SKM-1 (cell line): ENCODE data around the gene PAQR5.
A peak's percentile ranks its signal among the peaks of the same experiment; 100 is the strongest.
"Not testable (repeated sequence)": the region's sequence is repeated elsewhere in the genome, so short reads cannot be mapped to it uniquely, and the experiment has no call there.

ENCODE experiments used
- DNase-seq: peaks from one replicate; lab custom pipeline; 2025; ENCODE audit not compliant: unreplicated experiment; lab: John Stamatoyannopoulos, UW

Gene PAQR5

GRCh38 chr15:69415381-69415780 lies 116.7 kb downstream of the PAQR5 start:
- no peak for DNase-seq

GRCh38 chr15:69417581-69417980 lies 118.9 kb downstream of the PAQR5 start:
- DNase-seq = no peak

- no peak for DNase-seq
Measured at GRCh38 chr15:69421498-69421897, 122.8 kb downstream of the PAQR5 start.

DNA sequence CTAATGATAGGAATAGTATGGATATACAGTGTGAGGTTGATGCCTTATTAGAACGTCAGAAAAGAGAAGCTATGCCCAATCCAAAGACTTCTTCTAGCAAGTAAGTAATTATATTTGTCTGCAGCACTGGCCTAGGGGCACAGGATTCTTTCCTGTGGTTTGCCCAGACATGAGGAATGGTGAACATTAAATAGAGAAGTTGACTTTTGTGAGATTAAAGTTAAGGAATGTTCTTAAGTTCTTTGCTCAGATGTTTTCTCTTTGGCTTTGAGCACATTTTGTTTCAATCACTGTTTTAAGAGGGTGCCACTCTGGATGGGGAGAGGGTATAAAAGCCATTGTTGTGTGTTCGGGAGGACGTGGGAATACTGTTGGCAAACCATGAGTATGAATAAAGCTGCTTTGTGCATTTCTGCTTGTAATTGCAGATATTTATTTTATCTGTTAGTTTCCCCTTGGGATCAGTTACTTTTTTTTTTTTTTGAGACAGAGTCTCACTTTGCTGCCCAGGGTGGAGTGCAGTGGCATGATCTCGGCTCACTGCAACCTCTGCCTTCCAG lies 123.7 kb downstream of the PAQR5 start:
- no peak for DNase-seq

DNA sequence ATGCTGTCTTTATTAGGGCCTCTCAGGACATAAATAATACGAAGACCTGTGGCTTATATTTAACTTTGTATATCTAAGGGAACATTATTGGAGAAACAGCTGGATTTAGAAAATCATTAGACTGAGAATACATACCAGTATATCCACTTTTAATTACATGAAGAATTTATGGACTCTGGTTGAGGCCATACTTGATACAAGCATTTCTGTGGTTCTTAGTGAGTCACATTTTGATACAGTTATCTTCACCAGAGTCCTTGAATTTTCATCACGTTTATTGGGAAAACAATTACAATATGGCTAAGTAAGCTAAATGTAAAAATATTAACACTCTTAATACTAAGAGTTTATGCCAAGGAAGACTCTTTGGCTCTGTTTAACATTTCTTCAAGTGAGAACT lies 125.3 kb downstream of the PAQR5 start:
- no peak for DNase-seq

- DNase-seq = no peak
Measured at GRCh38 chr15:69424748-69425413, 126.2 kb downstream of the PAQR5 start.

- DNase-seq = no peak
Measured at GRCh38 chr15:69433831-69434230, 135.1 kb downstream of the PAQR5 start.

GRCh38 chr15:69434238-69434637 lies 135.5 kb downstream of the PAQR5 start:
- DNase-seq = no peak

GRCh38 chr15:69434679-69435078 lies 136.0 kb downstream of the PAQR5 start:
- DNase-seq = no peak

DNA sequence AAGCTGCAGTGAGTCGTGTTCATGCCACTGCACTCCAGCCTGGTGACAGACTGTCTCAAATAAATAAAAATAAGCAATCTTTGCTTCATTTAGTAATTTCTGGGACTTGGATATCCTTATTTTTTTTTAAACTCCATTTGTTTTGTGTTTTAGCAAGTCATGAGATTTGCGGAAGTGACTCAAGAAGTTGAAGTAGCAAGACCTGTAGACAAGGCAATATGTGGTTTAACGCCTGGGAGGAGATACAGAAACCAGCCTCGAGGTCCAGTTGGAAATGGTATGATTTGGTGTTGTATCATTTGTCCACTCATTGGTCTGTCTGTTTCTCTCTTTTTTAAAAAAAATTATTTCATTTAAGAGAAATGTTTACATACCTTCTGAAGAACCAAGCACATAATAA lies 137.3 kb downstream of the PAQR5 start:
- DNase-seq = no peak

DNA sequence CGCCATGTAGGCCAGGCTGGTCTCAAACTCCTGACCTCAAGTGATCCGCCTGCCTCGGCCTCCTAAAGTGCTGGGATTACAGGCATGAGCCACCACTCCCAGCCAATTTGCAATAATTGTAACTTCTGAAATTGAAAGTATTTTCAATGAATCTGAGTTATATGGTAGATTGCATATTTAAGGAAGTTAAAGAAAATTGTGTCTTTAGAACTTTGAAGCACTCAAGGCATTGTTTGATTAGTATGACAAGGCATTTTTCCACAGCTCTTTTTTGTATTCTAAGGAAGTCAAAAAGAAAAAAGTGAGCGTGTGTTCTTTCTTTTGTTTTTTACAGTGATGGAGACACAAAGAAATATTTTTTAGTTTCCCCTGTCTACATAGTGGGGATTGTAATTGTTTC lies 138.2 kb downstream of the PAQR5 start:
- DNase-seq = no peak

- DNase-seq = no peak
Measured at GRCh38 chr15:69439623-69440022, 140.9 kb downstream of the PAQR5 start.

- no peak for DNase-seq
Measured at GRCh38 chr15:69443032-69443611, 144.4 kb downstream of the PAQR5 start.

DNA sequence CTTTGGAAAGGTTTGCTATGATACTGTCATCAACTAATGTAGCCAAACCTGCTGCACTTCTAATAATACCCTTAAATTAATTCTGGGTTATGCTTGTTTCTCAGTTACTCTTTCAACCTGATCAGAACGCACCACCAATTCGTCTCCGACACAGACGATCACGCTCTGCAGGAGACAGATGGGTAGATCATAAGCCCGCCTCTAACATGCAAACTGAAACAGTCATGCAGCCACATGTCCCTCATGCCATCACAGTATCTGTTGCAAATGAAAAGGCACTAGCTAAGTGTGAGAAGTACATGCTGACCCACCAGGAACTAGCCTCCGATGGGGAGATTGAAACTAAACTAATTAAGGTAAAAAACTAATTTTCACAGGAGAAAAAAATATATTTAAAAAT lies 146.0 kb downstream of the PAQR5 start:
- DNase-seq = no peak

- DNase-seq = no peak
Measured at GRCh38 chr15:69446953-69447352, 148.2 kb downstream of the PAQR5 start.

GRCh38 chr15:69450221-69450620 lies 151.5 kb downstream of the PAQR5 start:
- not testable (repeated sequence) for DNase-seq

DNA sequence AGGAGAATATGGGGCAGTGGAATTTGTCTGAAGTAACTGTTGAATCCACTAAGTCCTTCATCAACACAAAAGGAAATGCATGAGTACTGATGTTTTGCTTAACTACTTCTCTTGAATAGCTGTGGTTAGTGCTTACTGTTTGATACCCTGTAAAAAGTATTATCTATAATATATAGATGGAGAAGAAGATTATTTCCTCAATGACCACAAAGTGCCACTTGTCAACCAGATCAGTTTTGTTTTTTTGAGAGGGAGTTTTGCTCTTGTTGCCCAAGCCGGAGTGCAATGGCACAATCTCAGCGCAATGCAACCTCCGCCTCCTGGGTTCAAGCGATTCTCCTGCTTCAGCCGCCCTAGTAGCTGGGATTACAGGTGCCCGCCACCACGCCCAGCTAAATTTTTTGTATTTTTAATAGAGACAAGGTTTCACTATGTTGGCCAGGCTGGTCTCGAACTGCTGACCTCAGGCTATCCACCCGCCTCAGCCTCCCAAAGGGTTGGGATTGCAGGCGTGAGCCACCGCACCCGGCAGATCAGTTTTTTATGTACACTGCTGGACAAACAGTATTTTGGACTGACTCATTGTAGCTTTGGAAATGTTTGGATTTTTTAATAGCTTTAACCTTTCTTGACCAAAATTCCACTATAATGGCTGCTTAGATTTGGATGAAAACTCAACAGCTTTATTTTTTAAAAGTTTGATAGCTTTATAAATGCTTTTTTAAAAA lies 152.4 kb downstream of the PAQR5 start:
- DNase-seq = no peak

DNA sequence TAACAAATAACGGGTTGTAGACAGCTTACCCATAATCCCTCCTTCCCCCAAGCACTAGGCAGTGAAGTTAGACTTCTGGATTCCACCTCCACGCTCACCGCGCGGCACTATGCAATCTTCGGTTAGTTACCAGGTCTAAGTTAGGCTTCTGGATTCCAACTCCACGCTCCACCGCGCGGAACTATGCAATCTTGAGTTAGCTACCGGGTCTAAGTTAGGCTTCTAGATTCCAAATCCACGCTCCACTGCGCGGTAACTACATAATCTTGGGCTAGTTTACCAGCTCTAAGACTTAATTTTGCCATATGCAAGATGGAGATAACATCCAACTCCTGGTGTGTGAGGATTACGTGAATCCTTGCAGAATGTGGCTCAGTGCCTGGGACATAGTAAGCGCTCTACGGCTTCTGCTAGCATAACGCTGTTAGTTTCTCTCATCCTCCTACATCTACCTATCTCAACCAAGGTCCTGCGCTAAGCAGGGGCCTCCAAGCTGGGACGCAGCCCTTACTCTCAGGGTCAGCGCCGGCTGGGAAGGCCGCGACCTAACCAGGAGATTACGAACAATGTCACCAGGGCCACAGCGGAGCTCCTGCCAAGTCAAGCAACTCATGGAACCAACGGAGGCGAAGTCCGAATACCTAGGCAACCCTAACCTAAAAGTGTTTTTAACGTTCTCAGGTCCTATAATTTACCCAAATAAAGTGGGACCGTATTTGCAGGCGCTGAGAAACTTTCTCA lies 153.4 kb downstream of the PAQR5 start:
- no peak for DNase-seq

DNA sequence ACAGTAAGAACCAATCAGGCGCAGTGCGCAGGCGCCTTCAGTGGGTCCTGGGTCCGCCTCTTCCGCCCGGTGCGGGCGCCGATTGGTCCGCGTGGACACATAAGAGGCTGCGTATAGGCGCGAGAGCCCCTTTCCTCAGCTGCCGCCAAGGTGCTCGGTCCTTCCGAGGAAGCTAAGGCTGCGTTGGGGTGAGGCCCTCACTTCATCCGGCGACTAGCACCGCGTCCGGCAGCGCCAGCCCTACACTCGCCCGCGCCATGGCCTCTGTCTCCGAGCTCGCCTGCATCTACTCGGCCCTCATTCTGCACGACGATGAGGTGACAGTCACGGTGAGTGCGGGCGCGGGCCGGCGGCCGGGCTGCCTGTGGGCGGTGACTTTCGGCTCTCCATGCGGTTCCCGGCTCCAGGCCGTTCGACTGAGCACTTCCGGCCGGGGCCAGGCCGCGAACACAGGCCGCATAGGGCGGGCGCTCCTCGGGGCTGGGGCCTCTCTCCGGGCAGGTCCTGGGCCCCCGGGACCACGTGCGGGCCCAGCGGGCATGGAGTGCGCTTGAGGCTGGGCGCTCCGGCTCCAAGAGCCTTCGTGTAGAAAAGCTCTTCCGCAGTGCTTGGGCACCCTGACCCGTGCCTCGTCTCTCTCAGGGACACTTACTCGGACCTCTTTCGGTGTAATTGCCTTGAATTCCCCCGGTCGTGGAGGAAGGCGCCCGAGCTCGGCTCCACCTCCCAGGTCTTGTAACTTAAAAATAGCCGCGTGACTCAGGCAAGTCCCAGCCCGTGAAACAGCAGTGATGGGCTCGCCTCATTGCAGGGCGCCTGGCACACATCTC lies 154.2 kb downstream of the PAQR5 start, which contains the start of gene RPLP1:
Gene RPLP1, plus strand, starts transcription at position 127 of the 830 bp plus-strand sequence. Its CDS starts 131 bp downstream, at position 258.
- peak; percentile 83 for DNase-seq

- no peak for DNase-seq
Measured at GRCh38 chr15:69454953-69455352, 156.2 kb downstream of the PAQR5 start.
